Peyer's patch (tissue), 4 donors: ENCODE results near the gene FILIP1. TPM values are rescaled to one million over a fixed set of nuclear protein-coding genes. Genes with fewer than 3 reads are reported as not detected.

Experiments used
- DNase-seq, 3 donors: peaks; one replicate each; pipeline ENCODE4 v3.0.0-alpha.2; 2017 to 2019
- H3K27ac ChIP-seq, 4 donors: fragments of 200-600 bp; sonication (generic); one replicate each; pipeline ENCODE4 v1.5.1; 2016 to 2019
- H3K27me3 ChIP-seq, 2 donors: fragments of 200-600 bp; sonication (generic); one replicate each; pipeline ENCODE4 v1.5.1; 2019
- H3K36me3 ChIP-seq, 3 donors: fragments of 200-600 bp; sonication (generic); one replicate each; pipeline ENCODE4 v1.5.1; 2016 to 2019
- H3K4me1 ChIP-seq, 4 donors: fragments of 200-600 bp; sonication (generic); one replicate each; pipeline ENCODE4 v1.5.1; 2016 to 2019
- H3K4me3 ChIP-seq, 4 donors: fragments of 200-600 bp; sonication (generic); 1 replicate in 3 of 4; 2 replicates in 1 of 4; pipeline ENCODE4 v1.5.1; 2016 to 2019; ENCODE audit warnings: mild to moderate bottlenecking in 1 of 4
- H3K9me3 ChIP-seq, 4 donors: fragments of 200-600 bp; sonication (generic); one replicate each; pipeline ENCODE4 v1.5.1; 2016 to 2019; ENCODE audit warnings: mild to moderate bottlenecking in 1 of 4
- POLR2A ChIP-seq, 2 donors: fragments of 450-650 bp; IDR thresholded peaks; one replicate each; pipeline ENCODE4 v1.5.1; 2017; ENCODE audit warnings: antibody characterized with exemption in 2 of 2, mild to moderate bottlenecking in 2 of 2, moderate library complexity in 2 of 2
- total RNA-seq, 4 donors: library from RNA; depleted of rRNA; stranded (reverse); fragments of >200 nt; gene quantifications; one replicate each; pipeline ENCODE4 v1.1.0, GENCODE V29; 2016
- TF ChIP-seq, protein P1 (sequence below), 6 experiments: fragments of 450-650 bp in 4 of 6; fragments of 200-600 bp in 2 of 6; sonication (generic) in 1 of 6; IDR thresholded peaks; one replicate each; pipeline ENCODE4 v1.5.1; 2017 to 2019; ENCODE audit warnings: antibody characterized with exemption in 6 of 6, mild to moderate bottlenecking in 3 of 6, moderate library complexity in 1 of 6

Gene FILIP1
- total RNA-seq, 4 donors from 2014 or later, result 1.1 to 7.4 (median 4.0) TPM

DNA sequence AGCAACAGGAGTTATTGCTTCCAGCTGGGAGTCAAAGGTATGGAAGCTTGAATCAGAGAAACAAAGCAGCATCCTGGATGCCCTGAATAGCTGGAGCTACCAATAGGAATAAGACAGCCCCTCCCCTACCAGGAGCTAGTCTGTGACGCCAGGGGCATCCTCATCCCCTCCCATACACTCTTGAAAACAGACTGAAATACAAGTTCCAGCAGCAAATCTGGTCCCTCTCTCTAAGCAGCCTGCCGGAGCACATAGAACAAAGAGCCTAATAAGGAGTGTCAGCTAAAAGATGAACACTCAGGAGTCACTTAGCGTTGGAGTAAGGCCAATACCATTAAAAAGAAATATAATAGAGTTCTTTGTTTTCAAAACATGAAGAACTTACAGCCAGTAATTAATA is 25.6 kb downstream of the FILIP1 start:
- H3K9me3 ChIP-seq, result no peaks in the 10 kb centered on the region
- H3K4me3 ChIP-seq, result no peak overlapping the region
- no peaks in the 10 kb centered on the region for H3K4me1 ChIP-seq
- DNase-seq, result no peak
- no peaks in the 10 kb centered on the region for H3K36me3 ChIP-seq
- TF ChIP-seq, protein P1, sequence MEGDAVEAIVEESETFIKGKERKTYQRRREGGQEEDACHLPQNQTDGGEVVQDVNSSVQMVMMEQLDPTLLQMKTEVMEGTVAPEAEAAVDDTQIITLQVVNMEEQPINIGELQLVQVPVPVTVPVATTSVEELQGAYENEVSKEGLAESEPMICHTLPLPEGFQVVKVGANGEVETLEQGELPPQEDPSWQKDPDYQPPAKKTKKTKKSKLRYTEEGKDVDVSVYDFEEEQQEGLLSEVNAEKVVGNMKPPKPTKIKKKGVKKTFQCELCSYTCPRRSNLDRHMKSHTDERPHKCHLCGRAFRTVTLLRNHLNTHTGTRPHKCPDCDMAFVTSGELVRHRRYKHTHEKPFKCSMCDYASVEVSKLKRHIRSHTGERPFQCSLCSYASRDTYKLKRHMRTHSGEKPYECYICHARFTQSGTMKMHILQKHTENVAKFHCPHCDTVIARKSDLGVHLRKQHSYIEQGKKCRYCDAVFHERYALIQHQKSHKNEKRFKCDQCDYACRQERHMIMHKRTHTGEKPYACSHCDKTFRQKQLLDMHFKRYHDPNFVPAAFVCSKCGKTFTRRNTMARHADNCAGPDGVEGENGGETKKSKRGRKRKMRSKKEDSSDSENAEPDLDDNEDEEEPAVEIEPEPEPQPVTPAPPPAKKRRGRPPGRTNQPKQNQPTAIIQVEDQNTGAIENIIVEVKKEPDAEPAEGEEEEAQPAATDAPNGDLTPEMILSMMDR (IDR thresholded peaks at IDR 0.05), result no peak
- TF ChIP-seq POLR2A (IDR thresholded peaks at IDR 0.05), result no peak
- H3K27me3 ChIP-seq, result no peaks in the 10 kb centered on the region
- peak overlapping the region in 2 of 4 donors; percentile 16 to 27 for H3K27ac ChIP-seq

DNA sequence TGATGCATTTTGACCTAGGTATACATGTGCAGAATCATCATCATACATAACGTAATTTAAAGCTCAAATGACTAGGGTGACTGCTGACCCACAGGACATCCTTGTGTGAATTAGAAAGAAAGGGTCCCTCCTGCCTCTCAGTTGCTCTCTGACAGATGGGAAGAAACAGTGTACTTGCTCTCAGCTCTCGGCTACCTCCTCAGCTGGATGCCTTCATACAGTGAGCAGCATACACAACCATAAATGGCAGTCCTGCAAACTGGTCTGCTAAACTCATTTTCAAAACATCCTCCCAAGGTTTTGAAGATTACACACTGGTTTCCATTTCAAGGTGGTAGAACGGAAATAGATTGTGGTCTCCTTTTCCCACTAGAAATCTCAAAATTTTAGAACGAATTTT is 26.3 kb downstream of the FILIP1 start:
- no peak overlapping the region for H3K4me3 ChIP-seq
- peak overlapping the region in 1 of 4 donors; percentile 16 for H3K27ac ChIP-seq
- no peaks in the 10 kb centered on the region for H3K4me1 ChIP-seq
- DNase-seq, result no peak
- no peaks in the 10 kb centered on the region for H3K9me3 ChIP-seq
- H3K27me3 ChIP-seq, result no peaks in the 10 kb centered on the region
- TF ChIP-seq, protein P1 (IDR thresholded peaks at IDR 0.05), result no peak
- no peak for TF ChIP-seq POLR2A (IDR thresholded peaks at IDR 0.05)
- H3K36me3 ChIP-seq, result no peaks in the 10 kb centered on the region

DNA sequence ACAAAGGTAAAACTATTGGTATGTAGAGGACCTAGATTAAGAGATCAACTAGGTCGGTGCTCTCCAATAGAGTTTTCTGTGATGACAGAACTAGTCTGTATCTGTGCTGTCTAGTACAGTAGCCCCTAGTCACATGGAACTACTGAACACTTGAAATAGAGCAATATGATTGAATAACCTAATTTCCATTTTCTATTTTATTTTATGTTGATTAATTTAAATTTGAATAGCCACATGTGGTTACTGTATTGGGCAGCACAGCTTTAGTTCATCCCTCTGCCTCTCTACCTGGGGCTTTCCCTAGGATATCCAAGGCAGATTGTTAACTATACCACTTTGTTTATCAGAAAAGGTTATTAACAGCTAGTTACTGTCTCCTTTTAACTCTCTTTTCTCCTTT is 27.0 kb downstream of the FILIP1 start:
- H3K27ac ChIP-seq, result peak overlapping the region in 1 of 4 donors; percentile 16

DNA sequence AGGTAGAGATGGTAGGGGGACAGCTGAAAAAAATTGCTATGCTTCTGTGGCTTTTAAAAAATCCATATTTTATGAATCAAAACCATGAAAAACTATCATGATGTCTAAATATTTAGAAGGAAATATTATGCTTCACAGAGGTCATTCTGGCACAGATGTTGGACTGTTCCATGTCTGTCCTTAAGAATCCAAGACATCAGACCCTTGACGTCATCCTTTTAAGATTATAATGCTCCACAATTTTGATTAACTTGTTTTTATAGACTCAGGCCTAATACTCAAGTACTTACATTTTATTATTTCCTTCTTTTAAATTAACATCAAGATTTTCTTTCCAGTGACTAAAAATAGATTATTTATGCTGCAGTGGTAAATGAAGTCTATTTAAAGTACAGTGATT is 29.7 kb downstream of the FILIP1 start:
- no peak for DNase-seq
- Histone ChIP-seq H3K27ac (no peak overlapping the region), H3K9me3 (no peaks in the 10 kb centered on the region), H3K27me3 (no peaks in the 10 kb centered on the region), H3K4me1 (no peaks in the 10 kb centered on the region), H3K4me3 (no peak overlapping the region), H3K36me3 (no peaks in the 10 kb centered on the region)
- no peak for TF ChIP-seq POLR2A (IDR thresholded peaks at IDR 0.05)
- TF ChIP-seq, protein P1 (IDR thresholded peaks at IDR 0.05), result no peak

More for the DNA sequence above, 27.0 kb downstream of the FILIP1 start:
- no peak for TF ChIP-seq POLR2A (IDR thresholded peaks at IDR 0.05)
- TF ChIP-seq, protein P1 (IDR thresholded peaks at IDR 0.05), result no peak
- H3K27me3 ChIP-seq, result no peaks in the 10 kb centered on the region
- no peak overlapping the region for H3K4me3 ChIP-seq
- no peak for DNase-seq
- no peaks in the 10 kb centered on the region for H3K9me3 ChIP-seq
- H3K4me1 ChIP-seq, result no peaks in the 10 kb centered on the region
- H3K36me3 ChIP-seq, result no peaks in the 10 kb centered on the region

DNA sequence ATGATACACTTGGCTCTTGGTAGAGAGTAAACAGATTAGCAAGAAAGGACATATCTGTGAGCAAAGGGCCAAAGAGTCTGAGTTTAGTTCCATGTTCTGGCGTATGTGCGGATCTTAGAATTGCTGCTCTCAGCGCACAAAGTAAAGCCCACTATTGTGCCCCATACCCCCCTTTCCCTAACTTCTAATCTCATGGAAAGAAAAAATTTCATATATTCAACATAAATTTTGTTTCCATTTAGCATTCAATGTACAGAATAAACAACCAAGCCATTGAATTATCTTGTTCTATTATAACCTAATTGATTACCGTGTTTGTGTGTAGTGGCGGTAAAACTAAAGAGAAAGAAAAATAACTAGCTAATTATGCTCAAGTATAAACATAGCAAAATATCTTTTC is 30.5 kb downstream of the FILIP1 start:
- no peaks in the 10 kb centered on the region for H3K27me3 ChIP-seq
- H3K9me3 ChIP-seq, result no peaks in the 10 kb centered on the region
- H3K4me1 ChIP-seq, result no peaks in the 10 kb centered on the region
- no peak for DNase-seq
- H3K4me3 ChIP-seq, result no peak overlapping the region
- H3K36me3 ChIP-seq, result no peaks in the 10 kb centered on the region
- H3K27ac ChIP-seq, result no peak overlapping the region
- TF ChIP-seq, protein P1 (IDR thresholded peaks at IDR 0.05), result no peak
- no peak for TF ChIP-seq POLR2A (IDR thresholded peaks at IDR 0.05)

DNA sequence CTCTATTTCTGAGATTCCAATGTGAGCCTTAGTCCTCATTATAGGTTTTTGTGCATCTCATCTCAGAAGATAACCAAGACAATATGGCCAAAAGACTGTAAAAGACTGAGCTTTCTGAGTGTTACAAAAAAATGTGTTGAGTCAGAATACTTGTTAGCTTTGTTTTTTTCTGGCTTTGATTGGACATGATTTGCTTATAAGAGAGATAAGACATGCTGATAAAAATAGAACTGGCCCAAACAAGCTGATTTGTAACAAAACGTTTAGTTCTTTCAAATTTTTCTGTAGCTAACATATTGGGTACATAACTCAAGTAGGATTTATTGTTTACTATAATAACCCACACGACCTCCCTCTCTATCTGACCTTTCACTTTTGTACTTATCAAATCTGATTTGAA is 32.9 kb downstream of the FILIP1 start:
- no peak for TF ChIP-seq POLR2A (IDR thresholded peaks at IDR 0.05)
- TF ChIP-seq, protein P1 (IDR thresholded peaks at IDR 0.05), result no peak
- Histone ChIP-seq H3K36me3 (no peaks in the 10 kb centered on the region), H3K4me1 (no peaks in the 10 kb centered on the region), H3K27me3 (no peaks in the 10 kb centered on the region), H3K9me3 (no peaks in the 10 kb centered on the region), H3K27ac (peak overlapping the region in 1 of 4 donors; percentile 3), H3K4me3 (no peak overlapping the region)
- no peak for DNase-seq
